Fibroblast of skin of left biceps (primary cell): ENCODE data around the gene C8G.

Experiments used
- DNase-seq, 2 experiments: peaks; one replicate each; pipeline ENCODE4 v3.0.0-alpha.2; 2013; ENCODE audit warnings: low read depth in 2 of 2

The C8G gene

GRCh38 chr9:136968333-136969127, 23.5 kb downstream of the C8G start:
- DNase-seq = no peak

GRCh38 chr9:136969150-136969549, 24.1 kb downstream of the C8G start:
- DNase-seq = no peak

- no peak for DNase-seq
Observed at GRCh38 chr9:136969774-136970173, 24.7 kb downstream of the C8G start.

GRCh38 chr9:136970361-136970760, 25.3 kb downstream of the C8G start:
- no peak for DNase-seq

GRCh38 chr9:136971746-136972145, 26.7 kb downstream of the C8G start:
- no peak for DNase-seq

GRCh38 chr9:136972335-136972734, 27.3 kb downstream of the C8G start:
- no peak for DNase-seq

GRCh38 chr9:136972743-136973142, 27.7 kb downstream of the C8G start:
- DNase-seq = no peak

GRCh38 chr9:136973618-136974617, 28.9 kb downstream of the C8G start:
- DNase-seq = no peak

GRCh38 chr9:136974817-136975535, 29.9 kb downstream of the C8G start:
- DNase-seq = no peak

- no peak for DNase-seq
Observed at GRCh38 chr9:136975644-136976043, 30.6 kb downstream of the C8G start.

GRCh38 chr9:136977223-136977622, 32.2 kb downstream of the C8G start, which contains the start of gene PTGDS:
TSS of gene PTGDS (plus strand) at chr9:136977504. CDS start at chr9:136977579, 75 bp downstream.
- DNase-seq = no peak

GRCh38 chr9:136977649-136978072, 32.6 kb downstream of the C8G start:
- no peak for DNase-seq

- DNase-seq = no peak
Observed at GRCh38 chr9:136978073-136978864, 33.2 kb downstream of the C8G start.

GRCh38 chr9:136978865-136979544, 34.0 kb downstream of the C8G start:
- DNase-seq = no peak

GRCh38 chr9:136979769-136980587, 34.9 kb downstream of the C8G start:
- DNase-seq = no peak

- DNase-seq = no peak
Observed at GRCh38 chr9:136980669-136981478, 35.8 kb downstream of the C8G start.

GRCh38 chr9:136981588-136982231, 36.7 kb downstream of the C8G start:
- no peak for DNase-seq
